Measurements from ENCODE around the gene SMIM27.
"Not testable (repeated sequence)": the region's sequence is repeated elsewhere in the genome, so short reads cannot be mapped to it uniquely, and the experiment has no call there.

Gene SMIM27

GRCh38 chr9:32599021-32599420 is 46.9 kb downstream of the SMIM27 start:
- DNase-seq (ENCODE audit: low read depth), result not testable (repeated sequence)

All from activated gamma-delta T cell treated with anti-CD3 and anti-CD28 coated beads, Interleukin-2, amount 50 U/mL, for 16 hours (primary cell).